NCI-H2227 treated with DMSO at 0.1 percent for 48 hours (cell line): ENCODE results near the gene LY9.

Source experiments
- DNase-seq: peaks from one replicate; lab custom pipeline; 2025; lab: John Stamatoyannopoulos, UW

The LY9 gene

DNA sequence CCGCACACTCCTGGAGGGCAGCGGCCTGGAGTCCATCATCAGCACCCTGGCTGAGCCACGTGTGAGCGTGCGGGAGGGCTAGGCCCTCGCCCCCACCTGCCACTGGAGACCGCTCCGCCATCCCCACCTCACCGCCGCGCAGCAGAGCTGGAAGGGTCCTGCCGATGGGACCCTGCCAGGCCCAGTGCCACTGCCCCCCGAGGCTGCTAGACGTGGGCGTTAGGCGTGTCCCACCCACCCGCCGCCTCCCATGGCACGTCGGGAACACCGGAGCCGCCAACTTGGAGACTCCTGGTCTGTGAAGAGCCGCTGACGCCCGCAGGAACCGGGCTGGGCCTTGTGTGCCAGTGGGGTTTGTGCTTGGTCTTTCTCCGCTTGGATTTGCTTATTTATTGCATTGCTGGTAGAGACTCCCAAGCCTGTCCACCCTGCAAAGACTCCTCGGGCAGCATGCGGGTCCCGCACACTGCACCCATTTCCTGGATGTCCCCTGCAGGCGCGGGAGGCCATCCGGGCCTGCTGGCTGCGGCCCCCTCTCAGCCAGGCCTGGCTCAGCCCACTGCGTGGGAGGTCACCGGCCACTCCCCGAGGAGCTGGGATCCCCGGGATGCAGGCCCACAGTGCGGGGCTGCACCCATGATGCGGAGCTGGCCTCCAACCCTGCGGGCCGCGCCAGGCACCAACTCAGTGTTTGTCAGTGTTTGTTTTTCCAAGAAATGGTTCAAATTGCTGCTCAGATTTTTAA is 6.0 kb downstream of the LY9 start:
- DNase-seq, result no peak

DNA sequence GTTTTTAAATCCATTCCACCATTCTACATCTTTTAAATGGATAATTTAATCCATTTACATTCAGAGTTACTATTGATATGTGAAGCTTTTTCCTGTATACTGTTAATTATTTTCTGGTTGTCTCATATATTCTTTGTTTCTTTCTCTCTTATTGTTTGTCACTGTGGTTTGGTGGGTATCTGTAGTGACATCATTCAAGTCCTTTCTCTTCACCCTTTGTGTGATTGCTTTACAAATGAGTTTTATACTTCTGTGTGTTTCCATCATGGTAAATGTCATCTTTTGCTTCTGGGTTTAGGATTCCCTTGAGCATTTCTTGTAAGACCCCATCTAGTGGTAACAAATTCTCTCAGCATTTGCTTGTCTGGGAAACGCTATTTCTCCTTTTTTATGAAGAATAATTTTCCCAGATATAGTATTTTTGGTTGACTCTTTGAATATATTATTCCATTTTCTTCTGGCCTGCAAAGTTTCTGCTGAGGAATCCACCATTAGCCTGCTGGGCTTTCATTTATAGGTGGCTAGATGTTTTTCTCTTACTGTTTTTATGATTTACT is 10.2 kb downstream of the LY9 start:
- DNase-seq, result no peak

DNA sequence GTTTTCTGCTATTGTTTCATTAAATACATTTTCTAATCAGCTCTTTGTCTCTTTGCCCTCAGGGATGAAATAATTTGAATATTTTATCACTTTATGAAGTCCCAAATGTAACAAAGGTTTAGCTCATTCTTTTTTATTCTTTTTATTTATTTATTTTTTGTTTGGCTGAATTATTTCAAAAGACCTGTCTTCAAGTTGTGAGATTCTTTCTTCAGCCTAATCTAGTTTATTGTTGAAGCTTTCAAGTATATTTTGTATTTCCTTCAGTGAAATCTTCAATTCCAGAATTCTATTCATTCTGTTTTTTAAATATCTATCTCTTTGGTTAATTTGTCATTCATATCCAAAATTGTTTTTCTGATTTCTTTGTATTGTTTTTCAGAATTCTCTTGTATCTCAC is 10.8 kb downstream of the LY9 start:
- DNase-seq, result no peak

DNA sequence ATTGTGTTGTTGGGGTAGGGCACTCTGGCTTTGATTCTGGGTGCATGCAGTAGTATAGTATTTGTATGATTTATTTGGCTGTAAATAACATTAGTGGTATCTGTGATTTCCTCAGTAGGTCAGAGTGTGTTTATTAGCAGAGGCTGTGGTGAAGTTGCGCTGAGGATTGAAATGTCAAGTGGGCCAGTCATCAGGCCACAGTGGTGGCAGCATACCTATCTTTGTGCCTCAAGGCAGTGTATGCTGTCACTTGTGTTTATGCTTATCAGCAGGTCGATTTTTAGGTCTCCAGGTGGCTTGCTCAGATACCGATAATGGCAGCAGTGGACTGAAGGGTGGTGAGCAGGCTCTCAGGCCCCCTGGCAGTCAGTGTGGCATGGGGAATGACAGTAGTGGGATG is 11.3 kb downstream of the LY9 start:
- no peak for DNase-seq

DNA sequence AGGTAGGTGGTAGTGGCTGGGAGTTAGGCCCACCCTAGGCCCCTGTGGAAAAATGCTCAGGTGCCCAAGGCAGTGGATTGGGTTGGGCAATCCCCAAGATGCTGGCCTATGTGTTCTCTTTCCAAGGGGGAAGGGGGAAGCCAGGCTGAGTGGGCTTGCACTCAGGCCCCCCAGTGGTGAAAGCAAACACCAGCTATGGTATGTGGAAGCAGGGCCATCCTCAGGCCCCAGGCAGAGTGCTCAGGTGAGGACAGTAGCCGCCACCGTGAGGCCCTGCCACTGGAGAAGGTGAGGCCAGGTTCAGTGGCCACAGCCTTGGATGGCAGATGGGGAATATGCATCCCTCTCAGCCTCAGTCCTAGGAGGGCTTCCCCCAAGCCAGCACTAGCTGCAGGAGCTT is 11.8 kb downstream of the LY9 start:
- no peak for DNase-seq

DNA sequence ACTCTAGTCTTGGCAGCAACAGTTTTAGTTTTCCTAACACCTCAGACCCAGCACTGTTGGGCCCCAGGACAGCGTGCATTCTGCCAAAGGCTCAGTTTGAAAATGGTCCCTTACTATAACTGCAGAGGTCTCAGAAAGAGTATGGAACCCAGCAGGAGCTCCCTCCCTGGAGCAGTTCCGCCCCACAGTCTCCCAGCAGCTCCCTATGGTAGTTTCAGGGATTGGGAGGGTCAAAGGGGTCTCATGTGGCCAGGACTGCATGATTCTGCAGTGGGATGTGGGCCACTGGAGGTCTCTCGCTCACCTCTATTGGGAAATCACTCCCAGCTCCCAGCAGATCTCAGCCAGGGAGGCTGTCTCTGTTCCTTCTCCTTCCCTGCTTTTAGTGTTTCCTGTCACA is 12.3 kb downstream of the LY9 start:
- DNase-seq, result no peak

DNA sequence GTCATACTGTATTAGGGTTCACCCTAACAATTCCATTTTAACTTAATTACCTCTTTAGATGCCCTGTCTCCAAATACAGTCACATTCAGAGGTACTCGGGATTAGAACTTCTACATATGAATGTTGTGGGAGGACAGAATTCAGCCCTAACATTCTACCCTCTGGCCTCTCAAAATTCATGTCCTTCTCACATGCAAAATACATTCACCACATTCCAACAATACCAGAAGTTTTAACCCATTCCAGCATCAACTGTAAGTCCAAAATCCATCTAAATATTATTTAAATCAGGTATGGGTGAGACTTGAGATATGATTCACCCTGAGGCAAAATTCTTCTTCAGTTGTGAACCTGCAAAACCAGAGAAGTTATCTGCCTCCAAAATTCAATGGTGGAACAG is 14.5 kb downstream of the LY9 start:
- no peak for DNase-seq

DNA sequence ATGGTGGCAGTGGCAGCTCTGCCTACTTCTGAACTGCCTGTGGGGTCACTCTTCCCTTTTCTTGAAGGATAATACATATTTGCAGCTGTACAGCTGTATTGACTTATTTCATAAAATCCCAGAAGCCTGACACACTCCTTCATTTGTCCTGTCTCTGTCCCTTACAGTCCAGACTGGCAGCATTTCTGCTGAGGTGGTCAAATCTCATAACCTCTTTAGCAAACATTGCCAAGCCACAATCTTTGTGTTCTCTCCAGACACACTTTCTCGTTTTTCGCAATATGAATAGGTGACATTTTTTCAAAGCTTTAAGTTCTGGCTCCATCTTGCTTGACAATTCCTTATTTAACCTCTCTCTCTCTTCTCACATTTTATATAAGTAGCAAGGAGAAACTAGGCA is 15.2 kb downstream of the LY9 start:
- no peak for DNase-seq

DNA sequence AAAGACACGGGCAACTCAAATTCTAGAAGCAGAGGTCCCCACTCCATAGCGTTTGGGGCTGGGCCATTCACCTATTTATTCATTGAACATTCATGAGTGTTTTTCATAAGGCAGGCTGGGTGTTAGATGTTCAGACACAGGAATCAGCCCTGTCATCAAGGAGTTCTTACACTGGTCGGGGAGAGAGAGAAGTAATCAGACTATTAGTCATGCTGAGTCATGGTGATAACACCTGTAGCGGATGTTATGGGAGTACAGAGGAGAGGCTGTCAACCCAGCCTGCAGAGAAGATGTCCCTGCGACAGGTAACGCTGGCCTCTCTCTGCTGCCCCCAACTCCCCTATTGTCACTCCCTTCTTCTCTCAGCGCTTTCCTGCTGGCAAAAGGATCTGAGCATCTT is 17.2 kb downstream of the LY9 start:
- no peak for DNase-seq

DNA sequence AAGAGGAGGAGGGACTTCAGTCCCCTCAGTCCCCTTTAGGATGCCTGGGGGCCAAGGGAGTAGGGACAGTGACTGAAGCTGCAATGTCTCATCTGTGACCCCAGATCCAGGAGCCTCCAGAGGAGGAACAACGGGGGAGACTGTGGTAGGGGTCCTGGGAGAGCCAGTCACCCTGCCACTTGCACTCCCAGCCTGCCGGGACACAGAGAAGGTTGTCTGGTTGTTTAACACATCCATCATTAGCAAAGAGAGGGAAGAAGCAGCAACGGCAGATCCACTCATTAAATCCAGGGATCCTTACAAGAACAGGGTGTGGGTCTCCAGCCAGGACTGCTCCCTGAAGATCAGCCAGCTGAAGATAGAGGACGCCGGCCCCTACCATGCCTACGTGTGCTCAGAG is 18.3 kb downstream of the LY9 start:
- DNase-seq, result no peak

DNA sequence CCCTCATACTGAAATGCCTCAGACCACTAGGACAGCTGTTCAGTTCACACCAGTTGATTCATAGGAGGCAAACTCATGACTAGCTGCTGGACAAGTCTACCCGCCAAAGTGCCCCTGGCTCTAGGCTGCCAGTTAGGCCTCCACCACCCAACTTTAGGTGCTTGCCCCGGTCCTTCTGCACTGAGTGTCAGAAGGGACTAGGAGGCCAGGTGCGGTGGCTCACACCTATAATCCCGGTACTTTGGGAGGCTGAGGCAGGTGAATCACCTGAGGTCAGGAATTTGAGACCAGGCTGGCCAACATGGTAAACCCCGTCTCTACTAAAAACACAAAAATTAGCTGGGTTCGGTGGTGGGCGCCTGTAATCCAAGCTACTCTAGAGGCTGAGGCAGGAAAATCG is 18.9 kb downstream of the LY9 start:
- no peak for DNase-seq

DNA sequence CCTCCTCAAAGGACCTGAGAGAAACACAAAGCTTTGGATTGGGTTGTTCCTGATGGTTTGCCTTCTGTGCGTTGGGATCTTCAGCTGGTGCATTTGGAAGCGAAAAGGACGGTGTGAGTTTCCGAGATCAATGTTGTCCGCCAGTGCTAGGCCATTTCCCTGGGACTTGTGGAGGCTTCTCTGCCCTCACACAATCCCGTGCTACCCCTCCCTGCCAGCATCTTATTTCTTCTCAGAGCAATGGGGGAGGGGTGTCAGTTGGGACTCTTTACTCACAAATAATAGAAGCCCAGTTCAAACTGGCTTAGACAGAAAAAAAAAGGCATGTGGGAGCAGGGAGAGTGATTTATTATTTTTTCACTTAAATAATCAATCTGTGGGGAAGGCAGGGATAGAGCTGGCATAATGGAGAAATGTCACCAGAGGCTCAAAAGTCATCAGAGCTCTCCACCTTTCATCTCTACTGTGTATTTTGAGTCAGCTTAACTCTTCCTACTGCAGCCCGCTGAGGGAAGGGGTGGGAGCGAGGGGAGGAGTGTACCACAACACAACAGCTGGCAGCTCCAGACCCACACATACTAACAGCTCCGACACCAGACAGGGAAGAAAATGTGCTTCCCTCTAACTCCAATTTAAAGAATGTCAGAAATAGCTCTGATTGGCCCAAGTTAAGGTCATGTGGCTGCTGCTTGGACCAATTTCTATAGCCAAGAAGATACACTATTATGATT is 22.4 kb downstream of the LY9 start:
- DNase-seq, result no peak

DNA sequence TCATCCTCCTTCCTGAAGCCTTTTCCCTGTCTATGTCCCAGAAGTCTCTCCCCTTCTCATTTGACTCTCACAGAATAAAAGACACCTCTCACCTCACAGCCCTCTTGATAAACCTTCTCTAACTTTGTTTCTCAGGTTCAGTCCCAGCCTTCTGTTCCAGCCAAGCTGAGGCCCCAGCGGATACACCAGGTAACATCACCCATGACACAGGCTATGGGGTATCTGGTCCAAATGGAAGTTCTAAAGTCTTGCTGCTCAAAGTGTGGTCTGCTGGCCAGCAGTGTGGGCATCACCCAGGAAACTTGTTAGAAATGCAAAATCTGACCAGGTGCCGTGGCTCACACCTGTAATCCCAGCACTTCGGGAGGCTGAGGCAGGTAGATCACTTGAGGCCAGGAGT is 23.2 kb downstream of the LY9 start:
- no peak for DNase-seq

DNA sequence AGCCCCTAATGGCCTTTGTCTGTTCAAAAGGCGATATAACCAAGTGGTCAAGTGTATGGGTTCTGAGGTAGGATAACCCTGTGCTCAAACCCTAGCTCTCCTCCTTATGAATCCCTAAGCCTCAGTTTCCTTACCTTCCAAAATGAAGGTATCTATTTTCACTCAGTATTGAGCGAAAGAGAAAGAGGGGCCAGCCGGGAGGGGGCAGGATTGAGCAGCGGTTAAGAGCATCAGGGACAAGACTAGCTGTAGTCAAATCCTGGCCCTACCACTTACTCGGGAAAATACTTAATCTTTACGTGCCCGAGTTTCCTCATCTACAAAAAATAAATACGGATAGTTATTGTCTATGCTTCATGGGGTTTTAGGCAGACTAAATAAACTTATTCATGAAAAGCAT is 25.7 kb downstream of the LY9 start:
- no peak for DNase-seq

DNA sequence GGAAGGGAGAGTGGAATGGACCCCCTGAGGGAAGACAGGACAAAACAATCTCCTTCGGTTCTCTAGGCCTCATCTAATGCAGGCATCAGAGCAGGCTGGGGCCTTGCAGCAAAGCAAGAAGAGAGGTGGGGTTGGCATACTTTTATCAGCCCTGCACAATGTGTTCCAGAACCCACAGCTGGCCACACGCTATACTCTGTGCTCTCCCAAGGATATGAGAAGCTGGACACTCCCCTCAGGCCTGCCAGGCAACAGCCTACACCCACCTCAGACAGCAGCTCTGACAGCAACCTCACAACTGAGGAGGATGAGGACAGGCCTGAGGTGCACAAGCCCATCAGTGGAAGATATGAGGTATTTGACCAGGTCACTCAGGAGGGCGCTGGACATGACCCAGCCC is 27.3 kb downstream of the LY9 start:
- DNase-seq, result no peak

DNA sequence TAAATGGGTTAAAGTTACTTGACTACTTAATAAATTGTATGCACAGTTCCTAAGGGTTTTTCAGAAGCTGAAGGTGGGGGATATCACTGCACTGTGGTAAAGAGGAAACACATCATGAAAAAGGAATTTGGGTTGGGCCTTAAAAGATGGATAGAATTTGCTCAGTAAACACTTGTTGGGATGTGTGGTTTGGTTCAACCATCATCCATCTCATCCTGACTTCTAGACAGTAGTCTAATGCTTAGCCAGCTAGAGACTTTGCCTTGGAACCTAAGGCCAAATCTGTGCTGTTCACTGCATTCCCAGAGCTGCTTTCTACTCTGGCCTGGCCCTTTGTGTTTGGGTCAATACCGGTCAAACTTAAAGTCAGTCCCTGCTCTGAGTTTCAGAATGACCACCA is 30.6 kb downstream of the LY9 start:
- no peak for DNase-seq

DNA sequence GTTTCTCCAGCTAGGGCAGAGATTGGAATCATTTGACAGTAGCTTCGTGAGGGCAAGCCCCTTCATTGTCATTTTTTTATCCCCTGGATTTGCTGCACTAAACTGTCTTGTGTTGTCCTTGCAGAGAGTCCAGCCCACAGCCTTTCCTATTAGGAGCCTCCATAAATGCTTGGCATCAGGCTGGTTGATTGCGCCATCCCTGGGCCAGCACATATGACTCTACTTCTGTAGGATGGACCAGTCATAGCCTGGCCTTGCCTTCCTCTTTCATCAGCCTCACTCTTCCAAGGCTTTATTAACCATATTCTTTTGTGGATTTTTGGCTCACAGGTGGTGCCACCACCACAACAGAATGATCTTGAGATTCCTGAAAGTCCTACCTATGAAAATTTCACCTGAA is 31.4 kb downstream of the LY9 start:
- DNase-seq, result no peak

DNA sequence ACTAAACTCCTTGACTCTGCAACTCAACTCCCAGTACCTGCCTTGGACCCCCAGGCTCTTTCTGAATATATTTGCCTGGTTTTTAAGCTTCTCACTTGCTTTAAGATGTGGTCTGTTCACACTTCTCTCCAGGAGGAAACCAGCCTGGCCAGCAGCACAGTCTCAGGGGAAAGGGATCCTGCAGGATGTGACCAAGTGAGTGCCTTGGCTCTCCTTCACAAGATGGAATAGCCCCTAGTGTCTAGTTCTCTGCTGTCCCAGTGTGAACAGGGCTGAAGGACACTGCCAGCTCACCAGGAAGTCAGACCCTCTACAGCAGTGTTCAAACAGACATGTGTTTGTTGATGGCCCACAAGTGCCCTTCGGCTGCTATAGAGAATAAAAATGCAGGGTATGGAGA is 33.8 kb downstream of the LY9 start:
- no peak for DNase-seq

DNA sequence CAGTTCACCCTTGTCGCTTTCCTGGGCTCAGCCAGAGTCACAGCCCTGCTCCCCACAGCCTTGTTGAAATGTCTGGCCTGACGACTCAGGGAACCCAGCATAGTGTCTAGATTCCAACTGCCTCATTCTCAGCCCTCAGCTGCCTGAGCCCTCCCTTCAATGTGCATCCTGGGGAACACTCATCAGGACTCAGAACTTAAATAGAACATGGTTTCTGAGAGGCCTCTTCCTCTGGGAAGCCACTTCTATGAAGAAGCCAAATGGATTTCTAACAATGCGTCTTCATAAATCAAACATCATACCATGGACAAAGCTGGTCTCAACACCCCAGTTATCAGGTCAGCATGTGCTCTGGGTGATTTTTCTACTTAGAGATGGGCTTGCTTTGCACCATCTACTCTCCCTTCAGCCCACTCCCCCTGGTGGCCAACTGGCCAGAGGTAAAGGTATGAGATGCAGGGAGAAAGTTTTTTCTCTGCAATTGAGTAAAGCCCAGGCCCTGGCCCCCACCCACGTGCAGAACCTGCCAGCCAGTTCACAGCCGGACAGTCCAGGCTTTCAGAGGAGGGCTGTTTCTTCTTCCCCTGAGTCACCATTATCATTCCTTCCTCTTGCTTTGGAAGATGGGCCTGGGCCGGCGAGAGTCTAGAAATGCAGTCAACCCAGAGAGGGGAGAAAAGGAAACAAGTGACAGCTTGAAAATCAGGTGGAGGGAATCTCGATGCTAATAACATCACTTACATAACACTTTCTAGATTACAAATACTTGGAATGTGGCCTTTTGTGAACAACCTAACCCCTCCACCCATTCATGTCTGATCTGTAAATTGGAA is 34.6 kb downstream of the LY9 start:
- no peak for DNase-seq

DNA sequence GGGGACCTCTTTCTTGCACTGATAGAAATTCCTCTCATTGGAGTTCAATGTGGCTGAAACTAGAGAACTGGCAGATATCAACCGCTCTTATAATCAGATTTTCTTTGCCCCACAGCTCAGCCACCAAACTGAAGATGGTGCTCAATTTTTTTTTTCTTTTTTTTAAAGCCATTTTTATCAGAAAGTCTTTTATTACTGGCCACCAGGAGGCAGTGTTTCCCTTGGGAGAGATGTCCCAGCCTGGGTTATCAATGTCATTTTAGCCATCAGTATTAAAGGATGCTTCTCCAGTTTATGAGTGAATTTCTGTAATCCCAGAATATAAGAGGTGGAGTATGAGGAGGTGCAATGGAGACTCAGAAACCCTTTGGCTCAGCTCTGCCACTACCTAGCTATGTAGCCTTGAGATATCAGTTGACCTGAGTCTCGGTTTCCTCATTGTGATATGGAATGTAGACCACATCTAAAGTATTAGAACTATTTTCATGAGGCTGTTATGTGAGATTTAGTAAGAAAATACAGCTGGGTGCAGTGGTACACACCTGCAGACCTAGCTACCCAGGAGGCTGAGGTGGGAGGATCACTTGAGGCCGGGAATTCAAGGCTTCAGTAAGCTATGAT is 39.1 kb downstream of the LY9 start:
- DNase-seq, result no peak

DNA sequence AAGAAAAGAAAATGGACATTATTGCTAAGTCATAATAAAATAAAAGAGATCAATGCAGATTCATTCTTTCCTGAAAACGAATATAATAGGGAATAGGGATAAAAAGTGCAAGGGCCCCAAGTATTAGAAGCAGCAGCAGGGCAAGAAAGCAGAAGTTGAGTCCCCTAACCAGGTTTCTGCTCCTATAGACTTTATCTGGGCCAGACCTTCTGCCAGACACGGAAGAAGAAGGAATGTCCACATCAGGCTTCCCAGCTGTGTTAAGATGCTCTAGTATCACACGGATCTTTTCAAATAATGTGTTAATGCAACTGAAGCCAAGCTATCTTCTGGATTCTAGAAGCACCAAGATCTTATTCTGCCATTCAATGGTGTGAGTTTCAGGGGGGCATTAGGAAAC is 39.8 kb downstream of the LY9 start:
- DNase-seq, result no peak

DNA sequence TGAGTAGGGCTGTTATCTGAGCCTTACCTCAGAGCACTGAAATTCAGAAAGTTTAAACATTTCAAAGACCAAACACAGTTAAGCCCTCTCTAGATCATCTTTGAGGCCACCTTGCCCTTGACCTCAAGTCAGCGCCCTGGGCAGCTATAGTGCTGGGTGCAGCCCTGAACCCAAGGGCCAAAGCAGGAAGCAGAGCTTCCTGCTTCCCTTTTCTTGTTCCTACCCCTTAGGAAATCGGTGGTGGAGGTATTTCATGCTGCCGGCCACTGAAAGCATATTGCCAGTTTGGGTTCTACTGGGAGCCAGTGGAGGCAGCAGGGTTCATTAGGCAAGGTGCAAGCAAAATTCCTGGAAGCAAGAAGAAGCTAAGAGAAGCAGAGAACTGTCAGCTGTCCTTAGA is 40.6 kb downstream of the LY9 start:
- no peak for DNase-seq
